ENCODE results near the gene SHISA2. TPM values are rescaled to one million over a fixed set of nuclear protein-coding genes. Genes with fewer than 3 reads are reported as not detected.

SHISA2 gene
- total RNA-seq, 1 donor from 2014 or later, result not detected

- Histone ChIP-seq H3K4me1 (no peaks in the 10 kb centered on the region), H3K27ac (no peak overlapping the region), H3K9me3 (no peaks in the 10 kb centered on the region), H3K36me3 (no peaks in the 10 kb centered on the region), H3K4me3 (no peak overlapping the region), H3K27me3 (no peaks in the 10 kb centered on the region)
- intact Hi-C loops (cut with DNase I), result no loop called here
- DNase-seq (ENCODE audit: extremely low spot score in 2 of 2), result peak in 1 of 2 donors; percentile 49
- TF ChIP-seq POLR2A (IDR thresholded peaks at IDR 0.05), result no peak
- TF ChIP-seq POLR2AphosphoS5 (IDR thresholded peaks at IDR 0.05; ENCODE audit: insufficient read depth in 1 of 2, low read depth in 1 of 2), result no peak
- no peak for TF ChIP-seq CTCF (IDR thresholded peaks at IDR 0.05)
These were observed 31.6 kb downstream of the SHISA2 start for GRCh38 chr13:26019881-26020870.

- H3K9me3 ChIP-seq, result no peaks in the 10 kb centered on the region
- no peaks in the 10 kb centered on the region for H3K36me3 ChIP-seq
- H3K4me3 ChIP-seq, result no peak overlapping the region
- H3K27me3 ChIP-seq, result no peaks in the 10 kb centered on the region
- no peaks in the 10 kb centered on the region for H3K4me1 ChIP-seq
- intact Hi-C loops (cut with DNase I), result no loop called here
- TF ChIP-seq CTCF (IDR thresholded peaks at IDR 0.05) (no peak), POLR2A (IDR thresholded peaks at IDR 0.05) (no peak), POLR2AphosphoS5 (IDR thresholded peaks at IDR 0.05; ENCODE audit: insufficient read depth in 1 of 2, low read depth in 1 of 2) (no peak)
- H3K27ac ChIP-seq, result no peak overlapping the region
- DNase-seq (ENCODE audit: extremely low spot score in 2 of 2), result peak in 1 of 2 donors; percentile 56
These were observed 32.6 kb downstream of the SHISA2 start for GRCh38 chr13:26019251-26019650.

DNA sequence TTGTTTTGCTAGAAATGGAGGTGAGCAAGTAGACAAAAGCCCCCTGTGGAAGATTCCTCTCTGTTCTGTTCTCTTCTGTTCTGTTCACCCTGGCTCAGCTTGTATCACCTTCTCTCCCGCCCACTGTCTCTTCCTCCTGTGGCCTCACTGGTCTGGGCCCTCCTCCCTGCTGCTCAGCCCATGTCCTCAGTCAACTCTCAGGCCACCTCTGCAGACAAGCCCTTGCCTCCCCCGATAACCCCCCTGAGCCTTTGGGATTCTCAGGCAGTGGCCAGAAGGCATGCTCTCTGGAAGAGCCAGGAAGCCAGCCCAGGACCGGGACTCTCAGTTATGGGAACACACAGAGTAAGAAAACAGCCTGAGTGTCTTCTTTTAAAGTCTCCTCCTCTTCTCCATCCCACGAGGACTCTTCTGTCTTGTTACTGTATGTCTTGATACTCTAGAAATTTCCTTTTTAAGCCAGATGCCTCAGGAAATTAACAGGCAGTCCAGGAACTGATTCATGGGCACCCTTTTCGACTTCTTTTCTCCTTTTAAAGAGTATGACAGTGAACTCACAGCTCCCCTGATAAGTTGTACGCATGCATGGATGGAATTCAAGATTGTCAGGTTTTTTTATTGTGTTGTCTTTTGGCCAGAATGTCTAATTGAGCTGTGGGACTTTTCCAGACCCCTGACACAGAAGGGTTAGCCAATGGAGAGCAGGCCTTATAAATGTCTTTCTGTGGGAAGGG, 33.7 kb downstream of the SHISA2 start:
- Histone ChIP-seq H3K36me3 (no peaks in the 10 kb centered on the region), H3K27me3 (no peaks in the 10 kb centered on the region), H3K4me3 (no peak overlapping the region), H3K4me1 (no peaks in the 10 kb centered on the region), H3K27ac (no peak overlapping the region), H3K9me3 (no peaks in the 10 kb centered on the region)
- intact Hi-C loops (cut with DNase I), result no loop called here
- DNase-seq (ENCODE audit: extremely low spot score in 2 of 2), result peak in 1 of 2 donors; percentile 69
- TF ChIP-seq POLR2A (IDR thresholded peaks at IDR 0.05), result no peak
- no peak for TF ChIP-seq CTCF (IDR thresholded peaks at IDR 0.05)
- TF ChIP-seq POLR2AphosphoS5 (IDR thresholded peaks at IDR 0.05; ENCODE audit: insufficient read depth in 1 of 2, low read depth in 1 of 2), result no peak

GRCh38 chr13:26017196-26017921, 34.5 kb downstream of the SHISA2 start:
- Histone ChIP-seq H3K4me1 (no peaks in the 10 kb centered on the region), H3K9me3 (no peaks in the 10 kb centered on the region), H3K4me3 (no peak overlapping the region), H3K36me3 (no peaks in the 10 kb centered on the region), H3K27ac (no peak overlapping the region), H3K27me3 (no peaks in the 10 kb centered on the region)
- peak in 1 of 2 donors; percentile 56 for DNase-seq (ENCODE audit: extremely low spot score in 2 of 2)
- TF ChIP-seq POLR2AphosphoS5 (IDR thresholded peaks at IDR 0.05; ENCODE audit: insufficient read depth in 1 of 2, low read depth in 1 of 2) (no peak), POLR2A (IDR thresholded peaks at IDR 0.05) (no peak), CTCF (IDR thresholded peaks at IDR 0.05) (no peak)
- intact Hi-C loops (cut with DNase I), result no loop called here

Measured in vagina (tissue), 2 donors.